Measurements from ENCODE around the gene CTSD. TPM values are rescaled to one million over a fixed set of nuclear protein-coding genes. Genes with fewer than 3 reads are reported as not detected.

The CTSD gene
- total and polyA plus RNA-seq, 4 donors, result 310 to 814 (median 553) TPM

- TF ChIP-seq CTCF (IDR thresholded peaks at IDR 0.05; ENCODE audit: low read depth, low read length, missing input control) (no peak), GABPA (IDR thresholded peaks at IDR 0.05 in 1 of 2, conservative IDR thresholded peaks at IDR 0.05 in 1 of 2) (no peak), ZBTB33 (IDR thresholded peaks at IDR 0.05) (no peak)
- TF ChIP-seq, protein P1, sequence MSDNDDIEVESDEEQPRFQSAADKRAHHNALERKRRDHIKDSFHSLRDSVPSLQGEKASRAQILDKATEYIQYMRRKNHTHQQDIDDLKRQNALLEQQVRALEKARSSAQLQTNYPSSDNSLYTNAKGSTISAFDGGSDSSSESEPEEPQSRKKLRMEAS (IDR thresholded peaks at IDR 0.05), result no peak
Observed at GRCh38 chr11:1743585-1744136, 20.1 kb downstream of the CTSD start (continued).

- H3K4me1 ChIP-seq (ENCODE audit: control insufficient read depth in 4 of 4, insufficient read depth in 4 of 4, low read length in 3 of 4), result peaks cover 0 to 10% (median 1%) of the 10 kb centered on the region in 4 donors
- no peak overlapping the region for H3K27ac ChIP-seq (ENCODE audit: low read depth in 1 of 2, low read length in 2 of 2)
- TF ChIP-seq NR2F2 (IDR thresholded peaks at IDR 0.05) (no peak), FOXA2 (IDR thresholded peaks at IDR 0.05) (no peak), RAD21 (IDR thresholded peaks at IDR 0.05) (no peak), EGR1 (IDR thresholded peaks at IDR 0.05; ENCODE audit: low read depth in 2 of 2) (no peak), JUND (IDR thresholded peaks at IDR 0.05) (no peak), ATF3 (IDR thresholded peaks at IDR 0.05) (no peak), YY1 (IDR thresholded peaks at IDR 0.05) (no peak), RXRA (IDR thresholded peaks at IDR 0.05) (no peak), FOXA1 (IDR thresholded peaks at IDR 0.05) (no peak), ZBTB33 (IDR thresholded peaks at IDR 0.05) (no peak), HNF4A (conservative IDR thresholded peaks at IDR 0.05) (no peak)
- TF ChIP-seq, protein P1 (IDR thresholded peaks at IDR 0.05), result no peak
- TF ChIP-seq, protein P2, sequence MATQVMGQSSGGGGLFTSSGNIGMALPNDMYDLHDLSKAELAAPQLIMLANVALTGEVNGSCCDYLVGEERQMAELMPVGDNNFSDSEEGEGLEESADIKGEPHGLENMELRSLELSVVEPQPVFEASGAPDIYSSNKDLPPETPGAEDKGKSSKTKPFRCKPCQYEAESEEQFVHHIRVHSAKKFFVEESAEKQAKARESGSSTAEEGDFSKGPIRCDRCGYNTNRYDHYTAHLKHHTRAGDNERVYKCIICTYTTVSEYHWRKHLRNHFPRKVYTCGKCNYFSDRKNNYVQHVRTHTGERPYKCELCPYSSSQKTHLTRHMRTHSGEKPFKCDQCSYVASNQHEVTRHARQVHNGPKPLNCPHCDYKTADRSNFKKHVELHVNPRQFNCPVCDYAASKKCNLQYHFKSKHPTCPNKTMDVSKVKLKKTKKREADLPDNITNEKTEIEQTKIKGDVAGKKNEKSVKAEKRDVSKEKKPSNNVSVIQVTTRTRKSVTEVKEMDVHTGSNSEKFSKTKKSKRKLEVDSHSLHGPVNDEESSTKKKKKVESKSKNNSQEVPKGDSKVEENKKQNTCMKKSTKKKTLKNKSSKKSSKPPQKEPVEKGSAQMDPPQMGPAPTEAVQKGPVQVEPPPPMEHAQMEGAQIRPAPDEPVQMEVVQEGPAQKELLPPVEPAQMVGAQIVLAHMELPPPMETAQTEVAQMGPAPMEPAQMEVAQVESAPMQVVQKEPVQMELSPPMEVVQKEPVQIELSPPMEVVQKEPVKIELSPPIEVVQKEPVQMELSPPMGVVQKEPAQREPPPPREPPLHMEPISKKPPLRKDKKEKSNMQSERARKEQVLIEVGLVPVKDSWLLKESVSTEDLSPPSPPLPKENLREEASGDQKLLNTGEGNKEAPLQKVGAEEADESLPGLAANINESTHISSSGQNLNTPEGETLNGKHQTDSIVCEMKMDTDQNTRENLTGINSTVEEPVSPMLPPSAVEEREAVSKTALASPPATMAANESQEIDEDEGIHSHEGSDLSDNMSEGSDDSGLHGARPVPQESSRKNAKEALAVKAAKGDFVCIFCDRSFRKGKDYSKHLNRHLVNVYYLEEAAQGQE (IDR thresholded peaks at IDR 0.05), result no peak
- no peaks in the 10 kb centered on the region for H3K36me3 ChIP-seq (ENCODE audit: control insufficient read depth in 4 of 4, insufficient read depth in 3 of 4, low read depth in 1 of 4, low read length in 3 of 4)
- H3K27me3 ChIP-seq (ENCODE audit: control insufficient read depth in 4 of 4, insufficient read depth in 4 of 4, low read length in 3 of 4), result peaks cover 0 to 2% (median 0%) of the 10 kb centered on the region in 4 donors
- H3K9ac ChIP-seq (ENCODE audit: low read depth in 1 of 2, low read length in 2 of 2), result no peak overlapping the region
- 79% methylated on average over 3 of the region's 3 CpGs for WGBS
- no peak overlapping the region for H3K4me3 ChIP-seq (ENCODE audit: low read depth in 1 of 3, low read length in 3 of 3)
- no peak for DNase-seq (ENCODE audit: low spot score)
- peaks cover 0 to 6% (median 1%) of the 10 kb centered on the region in 4 donors for H3K9me3 ChIP-seq (ENCODE audit: control insufficient read depth in 4 of 4, low read length in 3 of 4)
Observed at GRCh38 chr11:1742869-1743584, 20.7 kb downstream of the CTSD start.

All from liver (tissue), 9 donors.